K562 (cell line): ENCODE data around the gene KCNQ4. TPM values are rescaled to one million over a fixed set of nuclear protein-coding genes. Genes with fewer than 3 reads are reported as not detected.

ENCODE experiments used
- ASH1L ChIP-seq: fragments of 450-650 bp; IDR thresholded peaks from 2 replicates; pipeline ENCODE4 v1.6.1; 2018; ENCODE audit warnings: borderline replicate concordance, mild to moderate bottlenecking, low read depth; ENCODE audit not compliant: partially characterized antibody
- BCL6 ChIP-seq: fragments of 250-450 bp; sonication (Bioruptor Pico); IDR thresholded peaks from 2 replicates; pipeline ENCODE4 v1.4.0; 2020
- BRD4 ChIP-seq: fragments of 200-600 bp; sonication (generic); IDR thresholded peaks from 2 replicates; pipeline ENCODE4 v1.6.1; 2017; ENCODE audit warnings: inconsistent platforms
- CEBPG ChIP-seq, 3 experiments: fragments of 200-800 bp in 1 of 3; sonication (Bioruptor generic) in 1 of 3; sonication (generic) in 1 of 3; formaldehyde crosslinking in 1 of 3; IDR thresholded peaks in 2 of 3; conservative IDR thresholded peaks in 1 of 3; 2 replicates each; pipeline versions ENCODE4 v1.6.1 to v1.8.0; 2016 to 2022; ENCODE audit warnings: missing compliant biosample characterization in 2 of 3, missing genetic modification characterization in 2 of 3, mild to moderate bottlenecking in 1 of 3, missing genetic modification reagents in 1 of 3
- CHD2 ChIP-seq: IDR thresholded peaks from 2 replicates; pipeline ENCODE4 v1.6.1; 2011; ENCODE audit warnings: low read depth, low read length
- DACH1 ChIP-seq: fragments of 450-650 bp; IDR thresholded peaks from 2 replicates; pipeline ENCODE4 v1.6.1; 2018; ENCODE audit not compliant: partially characterized antibody
- EGR1 ChIP-seq: fragments of 450-650 bp; conservative IDR thresholded peaks from 2 replicates; pipeline ENCODE4 v1.6.1; 2017; ENCODE audit warnings: mild to moderate bottlenecking
- EWSR1 ChIP-seq: fragments of 450-650 bp; IDR thresholded peaks from 2 replicates; pipeline ENCODE4 v1.6.1; 2018; ENCODE audit warnings: borderline replicate concordance, mild to moderate bottlenecking, low read depth, moderate library complexity; ENCODE audit not compliant: partially characterized antibody
- HLTF ChIP-seq: fragments of 450-650 bp; IDR thresholded peaks from 2 replicates; pipeline ENCODE4 v1.6.1; 2016
- KAT8 ChIP-seq: fragments of 450-650 bp; IDR thresholded peaks from 2 replicates; pipeline ENCODE4 v1.6.1; 2016; ENCODE audit warnings: low read depth, mild to moderate bottlenecking
- LEF1 ChIP-seq: fragments of 450-650 bp; IDR thresholded peaks from 2 replicates; pipeline ENCODE4 v1.6.1; 2016; ENCODE audit warnings: mild to moderate bottlenecking
- MAFG ChIP-seq: fragments of 450-650 bp; conservative IDR thresholded peaks from 2 replicates; pipeline ENCODE4 v1.6.1; 2016; ENCODE audit warnings: missing genetic modification characterization, missing compliant biosample characterization
- MTA1 ChIP-seq: fragments of 450-650 bp; IDR thresholded peaks from 2 replicates; pipeline ENCODE4 v1.6.1; 2017; ENCODE audit warnings: borderline replicate concordance
- MXI1 ChIP-seq: IDR thresholded peaks from 2 replicates; pipeline ENCODE4 v1.6.1; 2011; ENCODE audit warnings: low read depth, mild to moderate bottlenecking, improper control_type of control experiment, low read length
- RBM34 ChIP-seq: fragments of 200-400 bp; formaldehyde crosslinking; IDR thresholded peaks from 2 replicates; pipeline ENCODE4 v1.6.1; 2018; ENCODE audit warnings: low read length, borderline replicate concordance; ENCODE audit not compliant: insufficient read depth
- SAP30 ChIP-seq: fragments of 200-600 bp; sonication (generic); IDR thresholded peaks from 2 replicates; pipeline ENCODE4 v1.6.1; 2012; ENCODE audit warnings: borderline replicate concordance, low read depth, mild to moderate bottlenecking, moderate library complexity, low read length, control low read depth, inconsistent platforms; ENCODE audit not compliant: insufficient read depth, poor library complexity, severe bottlenecking
- SIN3B ChIP-seq: fragments of 450-650 bp; IDR thresholded peaks from 2 replicates; pipeline ENCODE4 v1.6.1; 2017; ENCODE audit warnings: low read depth, mild to moderate bottlenecking, moderate library complexity
- STAT5A ChIP-seq: IDR thresholded peaks from 2 replicates; pipeline ENCODE4 v1.6.1; 2012; ENCODE audit warnings: low read length, inconsistent platforms, borderline replicate concordance
- TARDBP ChIP-seq: fragments of 450-650 bp; IDR thresholded peaks from 2 replicates; pipeline ENCODE4 v1.6.1; 2016
- TGIF2 ChIP-seq: sonication (generic); formaldehyde crosslinking; IDR thresholded peaks from 2 replicates; pipeline ENCODE4 v1.8.1; 2022; ENCODE audit warnings: mild to moderate bottlenecking, missing genetic modification reagents, moderate library complexity
- THAP12 ChIP-seq: fragments of 250-450 bp; sonication (Bioruptor Pico); IDR thresholded peaks from 2 replicates; pipeline ENCODE4 v1.9.0; 2021; ENCODE audit warnings: mild to moderate bottlenecking, inconsistent platforms
- XRCC5 ChIP-seq: fragments of 200-400 bp; formaldehyde crosslinking; IDR thresholded peaks from 2 replicates; pipeline ENCODE4 v1.6.1; 2017; ENCODE audit warnings: low read depth, mild to moderate bottlenecking, low read length
- ZNF324 ChIP-seq: fragments of 250-450 bp; sonication (Bioruptor Pico); IDR thresholded peaks from 2 replicates; pipeline ENCODE4 v1.4.0; 2020; ENCODE audit warnings: mild to moderate bottlenecking
- ZNF347 ChIP-seq: fragments of 450-650 bp; formaldehyde crosslinking; IDR thresholded peaks from 2 replicates; pipeline ENCODE4 v1.4.0; 2020; ENCODE audit warnings: low read depth, mild to moderate bottlenecking, moderate library complexity
- ZNF696 ChIP-seq: fragments of 250-450 bp; sonication (Bioruptor Pico); conservative IDR thresholded peaks from 2 replicates; pipeline ENCODE4 v1.4.0; 2020; ENCODE audit warnings: mild to moderate bottlenecking, moderate library complexity
- ZNF76 ChIP-seq: fragments of 250-450 bp; sonication (Bioruptor Pico); IDR thresholded peaks from 2 replicates; pipeline ENCODE4 v1.4.0; 2020; ENCODE audit warnings: mild to moderate bottlenecking, moderate library complexity, borderline replicate concordance
- ZNF766 ChIP-seq: fragments of 200-800 bp; sonication (Bioruptor generic); conservative IDR thresholded peaks from 2 replicates; pipeline ENCODE4 v1.6.1; 2016; ENCODE audit warnings: missing genetic modification characterization, missing compliant biosample characterization
- polyA plus RNA-seq, 8 experiments: library from polyadenylated mRNA; depleted of rRNA in 4 of 8; stranded (reverse) in 5 of 8; unstranded in 3 of 8; fragments of >200 nt; fragmentation: Nextera tagmentation in 2 of 8; fragmentation: Illumina TruSeq in 1 of 8; extraction: Ambion mirVana in 2 of 8; extraction: Trizol in 1 of 8; gene quantifications; 2 replicates each; pipeline versions ENCODE4 v1.2.1 to v1.2.3, GENCODE V29; 2011 to 2014; ENCODE audit warnings: inconsistent platforms in 1 of 8, missing spikeins in 1 of 8
- total RNA-seq, 7 experiments: library from RNA; depleted of rRNA in 6 of 7; stranded (reverse); fragments of >200 nt in 6 of 7; fragmentation: Illumina TruSeq in 2 of 7; extraction: Trizol in 2 of 7; gene quantifications; 2 replicates each; pipeline versions ENCODE4 v1.2.1 to v1.2.3, GENCODE V29; 2011 to 2021; ENCODE audit warnings: low replicate concordance in 1 of 7
- TF ChIP-seq, protein P1 (sequence below): fragments of 450-650 bp; formaldehyde crosslinking; IDR thresholded peaks from 2 replicates; pipeline ENCODE4 v1.4.0; 2022; ENCODE audit warnings: mild to moderate bottlenecking, moderate library complexity

Gene KCNQ4
- total and polyA plus RNA-seq, 9 of the 15 experiments (the other 6 are each of a cell fraction or from before 2014, with no cell fraction given): 0.07 to 4.1 (median 0.79) TPM

- TF ChIP-seq DACH1: no peak
- TF ChIP-seq SIN3B: no peak
- TF ChIP-seq BRD4: no peak
- TF ChIP-seq MXI1: peak; percentile 63; the same call in 1 of the 2 replicates
- peak; percentile 82; the same call in 1 of the 2 replicates for TF ChIP-seq HLTF
- no peak for TF ChIP-seq RBM34
- TF ChIP-seq KAT8: no peak
- peak; percentile 97 for TF ChIP-seq LEF1
- 0 out of 2 replicates have a peak, but pooled peaks have one; percentile 9 for TF ChIP-seq MAFG
- TF ChIP-seq EWSR1: no peak
- 0 out of 2 replicates have a peak, but pooled peaks have one; percentile 43 for TF ChIP-seq XRCC5
- no peak for TF ChIP-seq CEBPG (CRISPR knock-in tag; IDR thresholded peaks at IDR 0.05)
- no peak for TF ChIP-seq CEBPG (tag; conservative IDR thresholded peaks at IDR 0.05 in 1 of 2, IDR thresholded peaks at IDR 0.05 in 1 of 2)
- TF ChIP-seq, protein P1, sequence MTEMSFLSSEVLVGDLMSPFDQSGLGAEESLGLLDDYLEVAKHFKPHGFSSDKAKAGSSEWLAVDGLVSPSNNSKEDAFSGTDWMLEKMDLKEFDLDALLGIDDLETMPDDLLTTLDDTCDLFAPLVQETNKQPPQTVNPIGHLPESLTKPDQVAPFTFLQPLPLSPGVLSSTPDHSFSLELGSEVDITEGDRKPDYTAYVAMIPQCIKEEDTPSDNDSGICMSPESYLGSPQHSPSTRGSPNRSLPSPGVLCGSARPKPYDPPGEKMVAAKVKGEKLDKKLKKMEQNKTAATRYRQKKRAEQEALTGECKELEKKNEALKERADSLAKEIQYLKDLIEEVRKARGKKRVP (CRISPR knock-in tag): peak; percentile 70; the same call in 1 of the 2 replicates
- TF ChIP-seq CHD2: no peak
- TF ChIP-seq EGR1: peak; percentile 51; the same call in 1 of the 2 replicates
- no peak for TF ChIP-seq ASH1L
- TF ChIP-seq ZNF324: no peak
- no peak for TF ChIP-seq ZNF76 (CRISPR knock-in tag)
- TF ChIP-seq SAP30: no peak
- no peak for TF ChIP-seq TGIF2 (CRISPR knock-in tag)
- TF ChIP-seq STAT5A: peak; percentile 96
- no peak for TF ChIP-seq THAP12
- TF ChIP-seq TARDBP: peak; percentile 95
- TF ChIP-seq ZNF347 (CRISPR knock-in tag): no peak
- no peak for TF ChIP-seq ZNF696
- peak; percentile 91 for TF ChIP-seq ZNF766 (CRISPR knock-in tag)
- peak; percentile 90 for TF ChIP-seq MTA1
- TF ChIP-seq BCL6 (CRISPR knock-in tag): 0 out of 2 replicates have a peak, but pooled peaks have one; percentile 30
Measured at GRCh38 chr1:40820911-40821693, 37.5 kb downstream of the KCNQ4 start (continued).
